NCI-H748 (cell line): ENCODE data around the gene TMEM8B.

ENCODE experiments used
- DNase-seq: peaks from one replicate; lab custom pipeline; 2025; ENCODE audit not compliant: unreplicated experiment; lab: John Stamatoyannopoulos, UW

TMEM8B gene, protein sequence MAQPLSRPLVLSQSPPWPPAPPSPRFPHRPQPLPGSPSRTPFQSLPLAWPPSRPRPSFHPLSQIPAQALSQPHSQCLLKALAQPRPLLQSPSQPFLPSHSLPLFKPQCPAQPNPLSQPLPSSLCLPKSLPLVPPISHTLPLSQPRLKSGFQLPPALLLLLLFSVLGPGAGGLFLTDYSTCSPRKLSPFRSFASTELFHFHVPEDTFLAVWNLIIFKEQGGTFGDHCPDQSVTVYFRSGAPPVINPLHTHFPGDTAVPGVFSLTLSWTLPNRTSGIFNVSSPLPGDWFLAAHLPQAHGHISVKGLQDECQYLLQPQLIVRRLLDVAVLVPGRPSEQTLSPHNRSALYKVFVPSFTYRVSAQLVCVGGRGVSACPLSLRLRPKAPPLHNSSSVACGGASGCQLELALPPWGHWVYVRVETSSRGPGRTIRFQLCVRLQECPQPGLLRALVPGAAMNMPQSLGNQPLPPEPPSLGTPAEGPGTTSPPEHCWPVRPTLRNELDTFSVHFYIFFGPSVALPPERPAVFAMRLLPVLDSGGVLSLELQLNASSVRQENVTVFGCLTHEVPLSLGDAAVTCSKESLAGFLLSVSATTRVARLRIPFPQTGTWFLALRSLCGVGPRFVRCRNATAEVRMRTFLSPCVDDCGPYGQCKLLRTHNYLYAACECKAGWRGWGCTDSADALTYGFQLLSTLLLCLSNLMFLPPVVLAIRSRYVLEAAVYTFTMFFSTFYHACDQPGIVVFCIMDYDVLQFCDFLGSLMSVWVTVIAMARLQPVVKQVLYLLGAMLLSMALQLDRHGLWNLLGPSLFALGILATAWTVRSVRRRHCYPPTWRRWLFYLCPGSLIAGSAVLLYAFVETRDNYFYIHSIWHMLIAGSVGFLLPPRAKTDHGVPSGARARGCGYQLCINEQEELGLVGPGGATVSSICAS

DNA sequence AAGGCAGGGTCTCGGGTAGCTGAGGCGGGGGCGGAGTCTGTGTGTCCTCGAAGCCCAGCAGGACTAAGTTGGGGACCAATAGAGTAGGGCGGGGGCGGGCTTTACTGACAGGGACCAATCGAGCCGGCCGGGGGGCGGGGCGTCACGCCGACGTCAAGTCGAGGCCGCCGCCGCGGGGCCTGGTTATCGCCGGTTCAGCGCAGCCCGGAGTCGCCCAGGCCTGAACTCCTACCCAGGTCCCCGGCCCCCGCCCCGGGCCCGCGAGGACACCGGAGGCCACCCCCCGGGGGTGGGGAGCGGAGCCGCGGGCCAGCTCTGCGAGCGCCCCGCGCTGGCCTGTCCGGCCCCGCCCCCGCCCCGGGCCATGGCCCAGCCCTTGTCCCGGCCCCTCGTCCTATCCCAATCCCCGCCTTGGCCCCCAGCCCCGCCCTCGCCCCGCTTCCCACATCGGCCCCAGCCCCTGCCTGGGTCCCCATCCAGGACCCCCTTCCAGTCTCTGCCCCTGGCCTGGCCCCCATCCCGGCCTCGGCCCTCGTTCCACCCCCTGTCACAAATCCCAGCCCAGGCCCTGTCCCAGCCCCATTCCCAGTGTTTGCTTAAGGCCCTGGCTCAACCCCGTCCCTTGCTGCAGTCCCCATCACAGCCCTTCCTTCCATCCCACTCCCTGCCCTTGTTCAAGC lies at the start of gene TMEM8B:
Gene TMEM8B, plus strand, starts transcription at position 145 of the 680 bp plus-strand sequence. Its CDS starts 220 bp downstream, at position 365.
- DNase-seq = peak; percentile 95

DNA sequence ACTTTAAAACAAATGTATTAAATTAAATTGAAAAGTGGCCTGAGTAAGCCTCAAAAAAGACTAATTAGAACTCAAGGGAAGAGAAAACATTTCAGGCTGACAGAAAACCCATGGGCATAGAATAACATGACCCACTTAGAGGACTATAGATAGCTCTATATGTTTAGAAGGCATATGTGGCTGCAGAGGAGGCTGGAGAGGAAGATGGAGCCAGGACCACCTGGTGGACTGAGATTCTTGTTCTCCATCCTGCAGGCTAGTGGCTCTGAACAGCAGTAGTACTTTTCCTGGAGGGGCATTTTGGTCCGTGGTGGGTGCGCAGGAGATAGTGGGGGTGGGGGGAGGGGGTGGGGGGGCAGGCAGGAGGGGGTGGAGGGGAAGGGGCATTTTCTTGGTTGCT lies 48.0 kb upstream of the TMEM8B start:
- DNase-seq = no peak

DNA sequence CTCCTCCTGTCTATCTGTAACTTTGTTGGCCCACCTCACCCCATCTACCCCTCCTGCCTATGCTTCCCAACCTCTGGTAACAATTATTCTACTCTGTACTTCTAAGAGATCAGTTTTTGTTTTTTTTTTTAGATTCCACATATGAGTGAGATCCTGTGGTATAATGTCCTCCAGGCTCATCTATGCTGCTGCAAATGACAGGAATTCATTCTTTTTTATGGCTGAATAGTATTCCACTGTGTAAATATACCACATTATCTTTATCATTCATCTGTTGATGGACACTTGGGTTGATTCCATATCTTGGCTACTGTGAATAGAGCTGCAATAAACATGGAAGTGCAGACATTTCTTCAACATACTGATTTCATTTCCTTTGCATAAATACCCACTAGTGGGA lies 45.6 kb upstream of the TMEM8B start:
- DNase-seq = no peak

DNA sequence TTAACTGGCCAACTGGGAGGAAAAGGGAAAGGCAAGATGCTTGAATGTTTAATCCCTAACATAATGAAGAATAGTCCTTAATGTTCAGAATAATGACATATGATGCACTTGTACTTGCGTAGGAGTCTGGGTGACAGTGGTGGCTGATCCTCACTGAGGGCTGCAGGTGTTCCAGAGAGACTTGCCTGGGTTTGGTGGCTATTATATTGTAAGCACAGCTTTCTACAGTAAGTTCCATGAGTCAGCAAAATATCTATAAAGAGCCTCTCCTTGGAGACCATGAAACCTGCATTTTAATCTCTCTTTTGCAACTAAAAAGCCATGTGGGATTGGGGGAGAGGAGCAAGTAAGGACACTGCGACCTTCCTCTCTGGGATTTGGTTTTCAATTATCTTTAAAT lies 39.5 kb upstream of the TMEM8B start:
- no peak for DNase-seq

DNA sequence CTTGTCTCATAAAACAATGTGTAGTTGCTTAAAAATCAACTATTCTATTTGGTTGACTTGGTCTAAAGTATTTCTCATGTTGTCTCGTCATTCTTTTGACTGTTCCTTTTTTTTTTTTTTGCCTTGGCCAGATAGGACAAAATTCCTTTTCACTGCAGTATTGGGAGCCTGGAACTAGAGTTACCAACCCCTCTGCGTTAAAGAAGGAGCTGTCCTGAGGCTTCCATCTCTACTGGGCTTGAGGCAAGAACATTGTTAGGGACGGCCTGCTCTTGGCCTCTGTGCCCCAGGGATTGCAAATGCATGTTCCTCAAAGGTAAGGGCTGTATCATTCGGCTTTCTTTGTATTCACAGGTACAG lies 39.0 kb upstream of the TMEM8B start:
- DNase-seq = no peak

DNA sequence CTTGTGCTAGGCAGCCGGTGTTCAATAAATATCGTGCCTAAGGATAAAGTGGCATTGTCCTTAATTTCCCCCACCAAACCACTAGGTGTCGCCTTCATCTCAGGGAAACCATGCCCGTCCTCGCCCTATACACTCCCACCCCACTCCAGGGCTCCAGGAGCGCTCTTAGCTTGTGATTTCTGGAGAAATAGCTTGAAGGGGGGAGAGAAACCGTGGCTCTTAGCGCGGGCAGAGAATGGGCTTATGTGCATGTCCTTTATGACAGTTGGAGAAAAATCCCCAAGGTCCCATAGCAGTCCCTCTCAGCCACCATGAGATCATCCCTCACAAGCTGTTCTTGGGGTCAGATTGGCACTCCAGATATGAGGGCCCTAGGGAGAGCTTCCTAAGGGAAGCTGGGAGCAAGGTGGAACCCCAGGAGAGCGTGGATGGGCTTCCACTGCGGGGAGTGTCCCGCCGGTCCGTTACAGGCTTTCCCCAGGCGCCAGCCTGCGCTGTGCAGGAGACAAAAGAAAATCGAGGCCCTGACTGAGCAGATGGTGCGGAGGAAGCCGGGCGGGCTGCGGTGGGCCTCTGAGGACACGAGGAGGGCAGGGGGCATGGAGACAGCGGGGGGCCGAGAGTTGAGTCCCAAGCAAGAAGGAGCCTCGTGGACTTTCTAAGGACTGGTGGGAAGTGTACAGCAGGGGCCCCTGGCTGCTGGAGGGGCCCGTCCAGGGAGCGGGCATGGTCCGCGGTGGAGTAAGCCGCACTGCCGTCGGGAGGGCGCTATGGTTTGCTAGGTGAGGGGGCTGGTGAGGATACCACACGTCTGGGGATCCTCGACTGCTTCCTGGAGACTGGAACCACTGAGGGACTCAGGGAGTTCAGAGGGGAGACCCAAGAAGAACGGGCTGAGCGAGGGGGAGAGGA lies 38.4 kb upstream of the TMEM8B start:
- peak; percentile 76 for DNase-seq

DNA sequence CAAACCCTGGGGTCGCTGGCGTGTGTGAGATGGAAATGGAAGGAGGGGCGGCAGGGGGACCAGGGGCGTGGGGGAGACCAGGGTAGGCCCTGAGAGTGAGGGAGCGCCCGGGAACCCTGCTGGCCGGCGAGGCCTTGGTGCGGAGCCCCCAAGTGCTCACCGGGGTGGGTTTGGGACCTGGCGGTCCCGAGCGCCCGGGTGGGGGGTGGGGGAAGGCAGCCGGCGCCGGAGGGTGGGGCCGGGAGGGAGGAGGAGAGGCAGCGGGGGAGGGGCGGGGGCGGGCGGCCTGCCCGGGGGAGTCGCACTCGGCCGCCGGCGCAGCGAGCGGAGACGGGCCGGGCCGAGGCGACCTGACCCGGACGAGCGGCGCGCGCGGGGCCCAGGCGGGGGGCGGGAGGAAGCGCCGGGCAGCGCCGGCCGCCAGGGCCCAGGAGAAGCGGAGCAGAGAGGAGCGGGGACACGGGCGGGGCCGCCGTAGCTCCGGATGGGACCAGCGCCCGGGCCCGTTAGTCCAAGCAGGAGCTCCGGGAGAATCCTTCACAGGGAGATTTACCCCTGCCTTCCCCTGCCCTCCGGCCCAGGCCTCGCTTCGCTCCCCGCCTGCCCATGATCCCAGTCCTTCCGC lies 37.6 kb upstream of the TMEM8B start, which contains the start of gene NPR2:
Gene NPR2, plus strand, starts transcription at position 295 of the 625 bp plus-strand sequence. CDS start 818 bp downstream, outside the sequence.
- DNase-seq = no peak

DNA sequence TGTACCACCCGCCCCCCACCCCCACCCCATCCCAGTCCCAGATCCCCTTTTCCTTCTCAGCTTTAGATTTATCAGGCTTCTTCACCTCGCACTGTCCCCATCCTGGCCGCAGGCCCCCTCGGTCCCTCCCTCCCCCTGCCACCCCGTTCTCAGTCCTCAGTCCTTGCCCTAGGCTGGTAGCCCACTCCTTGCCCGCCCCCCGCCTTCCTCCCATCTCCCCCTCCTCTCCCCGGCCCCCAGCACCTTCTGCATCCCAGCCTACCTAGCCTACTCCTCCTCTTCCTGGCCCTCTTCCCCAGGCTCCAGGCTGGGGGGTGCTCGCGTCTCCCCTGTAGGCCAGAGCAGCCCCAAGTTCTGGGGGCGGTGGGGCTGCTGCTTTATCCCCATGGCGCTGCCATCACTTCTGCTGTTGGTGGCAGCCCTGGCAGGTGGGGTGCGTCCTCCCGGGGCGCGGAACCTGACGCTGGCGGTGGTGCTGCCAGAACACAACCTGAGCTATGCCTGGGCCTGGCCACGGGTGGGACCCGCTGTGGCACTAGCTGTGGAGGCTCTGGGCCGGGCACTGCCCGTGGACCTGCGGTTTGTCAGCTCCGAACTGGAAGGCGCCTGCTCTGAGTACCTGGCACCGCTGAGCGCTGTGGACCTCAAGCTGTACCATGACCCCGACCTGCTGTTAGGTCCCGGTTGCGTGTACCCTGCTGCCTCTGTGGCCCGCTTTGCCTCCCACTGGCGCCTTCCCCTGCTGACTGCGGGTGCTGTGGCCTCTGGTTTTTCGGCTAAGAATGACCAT lies 36.8 kb upstream of the TMEM8B start:
- DNase-seq = no peak

DNA sequence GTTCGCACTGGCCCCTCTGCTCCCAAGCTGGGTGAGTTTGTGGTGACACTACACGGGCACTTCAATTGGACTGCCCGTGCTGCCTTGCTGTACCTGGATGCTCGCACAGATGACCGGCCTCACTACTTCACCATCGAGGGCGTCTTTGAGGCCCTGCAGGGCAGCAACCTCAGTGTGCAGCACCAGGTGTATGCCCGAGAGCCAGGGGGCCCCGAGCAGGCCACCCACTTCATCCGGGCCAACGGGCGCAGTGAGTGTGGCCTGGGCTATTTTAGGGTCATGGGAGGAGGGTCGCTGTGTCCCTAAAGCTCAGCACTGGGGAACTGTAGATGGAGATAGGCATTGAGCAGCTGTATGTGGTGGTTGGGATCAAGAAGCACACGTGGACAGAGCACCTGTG lies 36.2 kb upstream of the TMEM8B start:
- DNase-seq = no peak

DNA sequence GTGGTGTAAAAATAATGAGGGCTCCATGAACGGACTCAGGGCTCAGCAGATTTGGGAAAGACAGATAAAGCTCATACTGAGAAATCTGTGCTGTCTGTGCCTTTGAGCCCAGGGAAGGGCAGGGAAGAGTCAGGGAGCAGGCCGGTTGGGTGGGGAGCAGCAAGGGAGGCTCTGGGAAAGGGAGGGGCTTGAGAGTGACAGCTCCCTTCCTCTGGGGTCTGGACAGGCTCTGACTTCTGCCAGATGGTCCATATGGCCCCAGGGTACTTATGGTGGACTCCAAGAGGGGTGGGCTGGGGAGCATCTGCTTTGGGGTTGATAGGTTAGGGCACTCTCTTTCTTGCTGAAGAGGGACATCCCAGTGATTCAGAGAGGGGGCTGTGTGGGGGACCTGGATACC lies 35.6 kb upstream of the TMEM8B start:
- DNase-seq = no peak

DNA sequence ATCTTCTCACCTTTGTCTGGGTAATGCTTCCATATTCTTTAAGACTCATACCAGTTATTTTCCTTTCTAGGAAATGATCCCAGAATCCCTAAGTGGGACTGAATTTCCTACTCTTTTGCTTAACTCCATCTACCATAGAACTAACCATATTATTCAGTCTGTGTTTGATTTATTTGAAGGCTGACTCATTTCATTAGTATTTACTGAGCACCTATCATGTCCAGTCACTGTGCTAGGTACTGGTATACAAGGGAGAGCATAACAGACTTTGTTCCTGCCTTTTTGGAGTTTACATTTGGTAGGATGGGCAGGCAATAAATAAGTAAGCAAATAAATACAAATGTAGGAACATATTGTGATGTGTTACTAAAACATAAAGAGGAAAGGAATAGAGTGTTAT lies 33.3 kb upstream of the TMEM8B start:
- DNase-seq = no peak

DNA sequence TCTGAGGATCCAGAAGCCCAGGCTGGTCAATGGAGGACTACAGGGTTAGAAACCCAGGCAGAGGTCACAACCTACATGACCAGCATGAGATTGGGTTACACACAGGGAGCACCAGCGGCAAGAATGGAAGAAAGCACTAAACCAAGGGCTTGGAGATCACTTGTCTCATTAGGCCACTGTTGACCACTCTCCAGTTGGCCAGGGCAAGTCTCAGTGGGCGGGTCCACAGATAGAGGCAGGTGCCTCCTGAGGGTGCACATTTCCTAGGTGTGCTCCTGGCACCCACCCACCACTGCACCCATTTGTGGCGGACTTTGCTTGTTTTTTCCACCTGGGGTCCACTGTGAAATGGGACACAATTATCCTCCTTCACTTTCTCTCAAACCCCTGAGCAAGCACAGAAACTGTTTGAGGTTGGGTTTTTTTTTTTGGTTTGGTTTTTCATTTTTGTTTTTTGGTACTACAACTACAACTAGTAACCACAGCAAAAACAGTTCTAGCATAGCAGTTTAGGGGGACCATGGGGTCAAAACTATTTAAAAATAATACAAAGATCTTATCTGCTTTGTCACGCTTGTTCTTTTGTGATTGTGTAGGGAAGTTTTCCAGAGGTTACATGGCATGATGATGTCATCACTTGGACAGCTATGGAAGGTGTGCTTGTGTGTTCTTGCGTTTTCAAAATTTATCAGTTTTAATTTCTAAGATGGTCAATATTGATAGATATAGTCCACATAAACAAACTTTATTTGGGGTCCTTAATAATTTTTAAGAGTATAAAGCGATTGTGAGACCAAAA lies 31.5 kb upstream of the TMEM8B start:
- DNase-seq = no peak

DNA sequence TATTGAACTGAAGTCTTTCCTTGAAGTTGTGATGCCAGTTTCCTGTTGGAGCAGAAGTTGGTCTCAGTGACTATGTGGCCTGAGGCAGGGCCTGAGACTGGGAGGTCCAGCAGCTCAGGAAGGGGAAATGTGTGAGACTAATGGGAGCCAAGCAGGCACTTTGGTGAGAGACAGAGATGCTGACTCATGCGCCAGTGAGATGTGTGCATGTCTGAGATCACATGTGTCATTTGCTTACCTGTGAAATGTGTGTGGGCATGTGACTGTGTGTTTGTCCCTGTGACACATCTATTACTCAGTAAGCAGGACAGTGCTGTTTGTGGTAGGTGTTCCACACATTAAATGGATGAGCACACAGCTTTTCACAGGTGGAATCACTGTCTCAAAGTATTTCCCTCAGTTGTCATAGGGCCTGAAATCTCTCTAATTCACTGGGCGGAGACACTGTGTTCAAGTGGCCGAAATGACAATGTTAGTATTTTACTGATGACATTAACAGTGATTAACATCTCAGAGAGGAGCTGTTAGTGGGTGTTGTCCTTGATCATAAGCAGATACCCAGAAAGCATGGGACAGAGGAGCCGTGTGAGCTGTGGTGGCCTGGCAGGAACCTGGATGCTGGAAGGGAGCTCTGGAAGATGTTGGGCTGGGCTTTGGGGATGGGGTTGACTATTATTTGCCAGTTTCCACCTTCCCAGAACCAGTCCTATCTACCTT lies 30.2 kb upstream of the TMEM8B start:
- no peak for DNase-seq

DNA sequence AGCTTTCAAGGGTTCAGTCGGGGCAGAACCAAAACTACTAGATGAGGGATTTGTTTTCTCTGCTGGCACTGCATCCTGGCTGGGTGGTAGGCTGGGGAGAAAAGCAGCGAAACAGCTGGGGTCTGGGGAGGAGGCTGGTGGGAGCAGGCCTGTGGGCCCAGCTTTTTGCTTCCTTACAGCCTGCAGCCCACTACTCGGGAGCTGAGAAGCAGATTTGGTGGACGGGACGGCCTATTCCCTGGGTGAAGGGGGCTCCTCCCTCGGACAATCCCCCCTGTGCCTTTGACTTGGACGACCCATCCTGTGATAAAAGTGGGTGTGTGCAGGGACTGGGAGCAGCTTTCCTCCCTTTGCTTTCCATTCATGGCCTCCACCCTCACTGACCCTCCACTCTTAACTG lies 28.5 kb upstream of the TMEM8B start:
- no peak for DNase-seq

DNA sequence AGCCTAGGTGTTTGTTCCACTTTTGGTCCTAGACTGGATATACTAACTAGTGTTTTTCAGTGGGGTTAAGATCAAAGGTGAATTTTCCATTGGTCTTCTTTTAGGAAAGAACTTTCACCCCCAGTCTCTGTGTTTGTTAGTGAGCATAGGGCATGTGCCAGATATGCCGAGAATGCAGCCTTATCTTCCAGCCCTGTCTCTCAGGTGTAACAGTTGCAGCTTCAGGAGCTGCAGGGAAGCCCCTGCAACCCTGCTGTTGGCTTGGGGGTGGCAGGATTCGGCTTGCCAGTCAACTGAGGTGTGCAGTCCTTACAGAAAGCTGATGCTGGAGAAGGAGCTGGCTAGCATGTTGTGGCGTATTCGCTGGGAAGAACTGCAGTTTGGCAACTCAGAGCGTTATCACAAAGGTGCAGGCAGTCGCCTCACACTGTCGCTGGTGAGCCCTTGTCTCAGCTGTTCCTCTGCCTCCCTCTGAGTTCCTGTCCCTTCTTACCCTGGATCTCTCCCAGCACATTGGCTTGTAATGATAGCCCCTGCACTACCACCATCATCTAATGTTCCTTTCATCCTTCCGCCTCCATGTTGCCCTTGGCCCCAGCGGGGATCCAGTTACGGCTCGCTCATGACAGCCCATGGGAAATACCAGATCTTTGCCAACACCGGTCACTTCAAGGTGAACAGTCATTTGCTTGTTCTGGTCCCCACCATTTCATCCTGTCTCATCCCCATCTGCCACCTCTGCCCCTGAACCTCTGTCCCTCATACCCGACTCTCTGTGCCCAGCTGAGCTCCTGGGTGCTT lies 27.5 kb upstream of the TMEM8B start:
- no peak for DNase-seq

DNA sequence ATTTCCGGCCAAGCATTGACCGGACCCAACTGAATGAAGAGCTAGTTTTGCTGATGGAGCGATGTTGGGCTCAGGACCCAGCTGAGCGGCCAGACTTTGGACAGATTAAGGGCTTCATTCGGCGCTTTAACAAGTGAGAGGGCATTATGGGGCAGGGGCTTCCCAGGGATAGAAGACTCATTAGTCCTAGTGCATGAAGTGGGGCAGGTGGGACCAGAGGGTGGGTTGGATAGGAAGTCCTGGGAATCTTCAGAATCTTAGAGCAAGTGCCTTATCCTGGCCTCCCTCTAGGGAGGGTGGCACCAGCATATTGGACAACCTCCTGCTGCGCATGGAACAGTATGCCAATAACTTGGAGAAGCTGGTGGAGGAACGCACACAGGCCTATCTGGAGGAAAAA lies 22.9 kb upstream of the TMEM8B start:
- DNase-seq = no peak

DNA sequence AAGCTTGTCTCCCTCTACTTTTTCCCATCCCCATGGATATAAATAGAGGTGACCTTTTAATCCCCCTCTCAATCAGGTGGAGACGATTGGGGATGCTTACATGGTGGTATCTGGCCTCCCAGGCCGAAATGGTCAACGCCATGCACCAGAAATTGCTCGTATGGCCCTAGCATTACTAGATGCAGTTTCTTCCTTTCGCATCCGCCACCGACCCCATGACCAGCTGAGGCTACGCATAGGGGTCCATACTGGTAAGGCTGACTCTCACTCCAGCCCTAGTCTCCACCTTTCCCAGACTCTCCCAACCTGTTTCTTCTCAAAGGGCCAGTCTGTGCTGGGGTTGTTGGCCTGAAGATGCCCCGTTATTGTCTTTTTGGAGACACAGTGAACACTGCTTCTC lies 20.6 kb upstream of the TMEM8B start:
- no peak for DNase-seq
